ENCODE results near the gene RAB33B.
"Not testable (repeated sequence)": the region's sequence is repeated elsewhere in the genome, so short reads cannot be mapped to it uniquely, and the experiment has no call there.

The RAB33B gene

GRCh38 chr4:139454111-139455045 is at the start of gene RAB33B:
Gene RAB33B (plus strand): TSS chr4:139454121. CDS start chr4:139454196, 75 bp downstream.
- DNase-seq (ENCODE audit: low read depth in 2 of 2), result no peak

- DNase-seq (ENCODE audit: low read depth in 2 of 2), result no peak
Observed at GRCh38 chr4:139410312-139410711, 43.6 kb upstream of the RAB33B start.

- not testable (repeated sequence) for DNase-seq (ENCODE audit: low read depth in 2 of 2)
Observed at GRCh38 chr4:139414671-139415210, 39.2 kb upstream of the RAB33B start.

- no peak for DNase-seq (ENCODE audit: low read depth in 2 of 2)
Observed at GRCh38 chr4:139416073-139416673, 37.7 kb upstream of the RAB33B start.

GRCh38 chr4:139419388-139419914 is 34.5 kb upstream of the RAB33B start:
- no peak for DNase-seq (ENCODE audit: low read depth in 2 of 2)

- no peak for DNase-seq (ENCODE audit: low read depth in 2 of 2)
Observed at GRCh38 chr4:139420652-139421051, 33.3 kb upstream of the RAB33B start.

GRCh38 chr4:139436122-139436521 is 17.8 kb upstream of the RAB33B start:
- DNase-seq (ENCODE audit: low read depth in 2 of 2), result no peak

- no peak for DNase-seq (ENCODE audit: low read depth in 2 of 2)
Observed at GRCh38 chr4:139438141-139438540, 15.8 kb upstream of the RAB33B start.

- no peak for DNase-seq (ENCODE audit: low read depth in 2 of 2)
Observed at GRCh38 chr4:139441029-139441428, 12.9 kb upstream of the RAB33B start.

- no peak for DNase-seq (ENCODE audit: low read depth in 2 of 2)
Observed at GRCh38 chr4:139443661-139444060, 10.3 kb upstream of the RAB33B start.

GRCh38 chr4:139444881-139445280 is 9.0 kb upstream of the RAB33B start:
- DNase-seq (ENCODE audit: low read depth in 2 of 2), result not testable (repeated sequence)

- DNase-seq (ENCODE audit: low read depth in 2 of 2), result not testable (repeated sequence)
Observed at GRCh38 chr4:139447078-139447477, 6.8 kb upstream of the RAB33B start.

- no peak for DNase-seq (ENCODE audit: low read depth in 2 of 2)
Observed at GRCh38 chr4:139450586-139450985, 3.3 kb upstream of the RAB33B start.

GRCh38 chr4:139451997-139452396 is 1.9 kb upstream of the RAB33B start:
- no peak for DNase-seq (ENCODE audit: low read depth in 2 of 2)

GRCh38 chr4:139453041-139453370 is 915 bp upstream of the RAB33B start:
- DNase-seq (ENCODE audit: low read depth in 2 of 2), result peak; percentile 45 to 49

- peak; percentile 94 to 95 for DNase-seq (ENCODE audit: low read depth in 2 of 2)
Observed at GRCh38 chr4:139453371-139454110, 380 bp upstream of the RAB33B start.

GRCh38 chr4:139455126-139455538 is 1.2 kb downstream of the RAB33B start:
- DNase-seq (ENCODE audit: low read depth in 2 of 2), result no peak

GRCh38 chr4:139457318-139457717 is 3.4 kb downstream of the RAB33B start:
- DNase-seq (ENCODE audit: low read depth in 2 of 2), result no peak

- DNase-seq (ENCODE audit: low read depth in 2 of 2), result no peak
Observed at GRCh38 chr4:139458543-139458942, 4.6 kb downstream of the RAB33B start.

- no peak for DNase-seq (ENCODE audit: low read depth in 2 of 2)
Observed at GRCh38 chr4:139458999-139459398, 5.1 kb downstream of the RAB33B start.

- no peak for DNase-seq (ENCODE audit: low read depth in 2 of 2)
Observed at GRCh38 chr4:139460565-139460964, 6.6 kb downstream of the RAB33B start.

Measured in stimulated activated CD4-positive, alpha-beta T cell treated with anti-CD3 and anti-CD28 coated beads, Interleukin-4, amount 100 ng/mL, for 48 hours (primary cell).